Mesendoderm (in vitro differentiated cells): Measurements from ENCODE around the gene TEKT2.

Source experiments
- DNase-seq: peaks from one replicate; pipeline ENCODE4 v3.0.0; 2013
- H2AK5ac ChIP-seq: 2 replicates; pipeline ENCODE4 v1.6.1; 2013; ENCODE audit warnings: low read length, inconsistent platforms
- H2BK120ac ChIP-seq: 2 replicates; pipeline ENCODE4 v1.6.1; 2013; ENCODE audit warnings: low read depth, mild to moderate bottlenecking, low read length, moderate library complexity, mixed read lengths
- H2BK15ac ChIP-seq: replicated peaks from 2 replicates; pipeline ENCODE4 v1.6.1; 2013; ENCODE audit warnings: low read depth, mild to moderate bottlenecking, moderate library complexity
- H2BK5ac ChIP-seq: 2 replicates; pipeline ENCODE4 v1.6.1; 2013; ENCODE audit warnings: low read length, inconsistent platforms
- H3K18ac ChIP-seq: 2 replicates; pipeline ENCODE4 v1.6.1; 2013; ENCODE audit warnings: mild to moderate bottlenecking, low read length, mixed read lengths
- H3K23ac ChIP-seq: one replicate; pipeline ENCODE4 v1.6.1; 2013; ENCODE audit warnings: low read length
- H3K27ac ChIP-seq: 2 replicates; pipeline ENCODE4 v1.5.1; 2013; ENCODE audit warnings: low read depth, mild to moderate bottlenecking, inconsistent platforms, low read length, moderate library complexity
- H3K27me3 ChIP-seq: 2 replicates; pipeline ENCODE4 v1.6.1; 2013; ENCODE audit warnings: low read length, control low read depth, mild to moderate bottlenecking, inconsistent platforms; ENCODE audit not compliant: insufficient read depth, poor library complexity
- H3K36me3 ChIP-seq: 2 replicates; pipeline ENCODE4 v1.6.1; 2013; ENCODE audit warnings: low read length, inconsistent platforms; ENCODE audit not compliant: control insufficient read depth, insufficient read depth
- H3K4ac ChIP-seq: one replicate; pipeline ENCODE4 v1.6.1; 2013; ENCODE audit warnings: low read depth, mild to moderate bottlenecking, low read length, moderate library complexity
- H3K4me1 ChIP-seq: 2 replicates; pipeline ENCODE4 v1.6.1; 2013; ENCODE audit warnings: low read depth, low read length, inconsistent platforms; ENCODE audit not compliant: control insufficient read depth
- H3K4me2 ChIP-seq: 2 replicates; pipeline ENCODE4 v1.6.1; 2013; ENCODE audit warnings: low read length
- H3K4me3 ChIP-seq: 2 replicates; pipeline ENCODE4 v1.5.1; 2013; ENCODE audit warnings: mild to moderate bottlenecking, low read length
- H3K56ac ChIP-seq: one replicate; pipeline ENCODE4 v1.6.1; 2013; ENCODE audit warnings: low read length
- H3K79me1 ChIP-seq: 2 replicates; pipeline ENCODE4 v1.6.1; 2013; ENCODE audit warnings: low read length, inconsistent platforms
- H3K79me2 ChIP-seq: 2 replicates; pipeline ENCODE4 v1.6.1; 2013; ENCODE audit warnings: mild to moderate bottlenecking, low read length; ENCODE audit not compliant: control insufficient read depth, insufficient read depth
- H3K9ac ChIP-seq: 2 replicates; pipeline ENCODE4 v1.6.1; 2013; ENCODE audit warnings: low read length, inconsistent platforms
- H4K5ac ChIP-seq: one replicate; pipeline ENCODE4 v1.6.1; 2013; ENCODE audit warnings: low read length
- H4K8ac ChIP-seq: one replicate; pipeline ENCODE4 v1.6.1; 2013; ENCODE audit warnings: low read depth, mild to moderate bottlenecking, control low read depth, low read length, moderate library complexity
- WGBS: extraction: QIAGEN DNeasy Blood & Tissue Kit; methylation state at CpG from one replicate; pipeline ENCODE4 v1.1.7; 2013; ENCODE audit warnings: low lambda C conversion rate, missing lambda C conversion rate; ENCODE audit not compliant: insufficient coverage; ENCODE audit errors: extremely low coverage; 5-methylcytosine and 5-hydroxymethylcytosine counted together

The TEKT2 gene

DNA sequence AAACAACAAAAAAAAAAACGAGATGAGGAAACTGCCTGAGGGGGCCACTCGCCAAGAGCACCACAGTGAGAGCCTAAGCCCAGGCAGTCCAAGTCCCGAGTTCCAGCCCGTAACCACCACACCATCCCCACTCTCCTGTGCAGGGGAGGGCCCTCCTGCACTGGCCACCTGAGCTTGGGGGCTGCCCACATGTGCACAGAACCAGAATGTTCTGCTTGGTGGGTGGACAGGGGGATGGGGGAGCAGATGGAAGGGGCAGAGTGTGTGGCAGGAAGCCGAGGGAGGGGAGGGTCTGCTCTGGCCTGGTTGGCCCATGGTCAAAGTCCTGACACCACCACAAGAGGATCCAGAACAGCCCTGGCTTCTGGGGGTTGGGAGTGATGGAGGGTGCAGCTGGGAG lies 22.4 kb downstream of the TEKT2 start:
- H2BK15ac ChIP-seq: no peak overlapping the region
- no peak overlapping the region for H3K18ac ChIP-seq
- H2BK5ac ChIP-seq: no peak overlapping the region
- no peak overlapping the region for H3K4me3 ChIP-seq
- no peak for DNase-seq
- no peak overlapping the region for H3K4me2 ChIP-seq
- H3K27me3 ChIP-seq: no peaks in the 10 kb centered on the region
- no peaks in the 10 kb centered on the region for H3K4me1 ChIP-seq
- no peak overlapping the region for H2BK120ac ChIP-seq
- no peak overlapping the region for H3K9ac ChIP-seq
- no peak overlapping the region for H3K56ac ChIP-seq
- H3K27ac ChIP-seq: no peak overlapping the region
- H4K5ac ChIP-seq: no peak overlapping the region
- H3K79me2 ChIP-seq: no peaks in the 10 kb centered on the region
- no CpG with 5 or more reads among the region's 5 CpGs for WGBS
- H4K8ac ChIP-seq: no peak overlapping the region
- no peaks in the 10 kb centered on the region for H3K36me3 ChIP-seq
- no peaks in the 10 kb centered on the region for H3K79me1 ChIP-seq
- no peak overlapping the region for H3K23ac ChIP-seq
- no peak overlapping the region for H2AK5ac ChIP-seq
- no peak overlapping the region for H3K4ac ChIP-seq

DNA sequence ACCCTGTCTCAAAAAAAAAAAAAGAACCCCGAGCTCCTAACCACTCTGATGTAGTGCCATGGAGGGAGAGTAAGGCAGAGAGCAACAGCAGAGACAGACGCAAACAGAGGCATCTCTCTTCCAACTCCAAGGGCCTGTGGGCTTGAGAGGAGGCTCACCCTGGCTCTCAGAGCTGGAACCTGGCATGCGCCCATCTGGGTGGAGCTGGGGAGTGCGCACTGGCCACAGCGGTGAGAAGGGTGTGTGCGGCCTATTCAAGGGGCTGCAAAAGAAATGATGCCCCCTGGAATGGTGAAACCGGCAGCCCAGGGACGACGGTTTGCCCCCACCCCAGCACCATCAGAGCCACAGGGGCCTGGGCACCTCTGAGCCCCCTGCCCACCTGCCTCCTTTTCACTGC lies 23.5 kb downstream of the TEKT2 start:
- no CpG with 5 or more reads among the region's 9 CpGs for WGBS
- Histone ChIP-seq H3K4me3 (no peak overlapping the region), H4K8ac (no peak overlapping the region)

DNA sequence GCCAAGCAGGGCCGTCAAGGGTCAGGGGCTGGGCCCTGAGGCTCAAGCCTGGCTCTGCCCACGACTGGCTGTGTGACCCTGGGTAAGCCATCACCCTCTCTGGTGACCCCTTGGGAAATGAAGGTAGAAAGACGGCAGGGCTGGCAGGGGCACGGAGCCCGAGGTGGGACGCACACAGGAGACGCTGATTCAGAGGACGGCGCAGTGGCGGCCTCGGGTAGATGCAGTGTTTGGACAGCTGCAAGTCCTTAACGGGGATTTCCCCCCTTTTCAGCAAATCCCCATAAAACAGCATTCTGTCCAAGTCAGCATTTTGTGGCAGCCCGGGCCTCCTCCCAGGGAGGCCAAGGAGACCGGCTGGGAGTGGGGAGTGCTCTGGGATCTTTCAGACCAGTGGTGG lies 24.4 kb downstream of the TEKT2 start:
- Histone ChIP-seq H3K27ac (no peak overlapping the region), H2BK5ac (no peak overlapping the region), H3K79me1 (no peaks in the 10 kb centered on the region), H3K23ac (no peak overlapping the region), H3K18ac (no peak overlapping the region), H2BK120ac (no peak overlapping the region), H2BK15ac (no peak overlapping the region), H3K4me2 (no peak overlapping the region), H3K79me2 (no peaks in the 10 kb centered on the region), H3K4me1 (no peaks in the 10 kb centered on the region), H3K4ac (no peak overlapping the region), H3K36me3 (no peaks in the 10 kb centered on the region), H4K5ac (no peak overlapping the region), H2AK5ac (no peak overlapping the region), H4K8ac (no peak overlapping the region), H3K9ac (no peak overlapping the region), H3K56ac (no peak overlapping the region), H3K4me3 (no peak overlapping the region), H3K27me3 (no peaks in the 10 kb centered on the region)
- WGBS: no CpG with 5 or more reads among the region's 14 CpGs
- DNase-seq: no peak

More for the DNA sequence above, 23.5 kb downstream of the TEKT2 start:
- Histone ChIP-seq H3K4ac (no peak overlapping the region), H2BK5ac (no peak overlapping the region), H3K27ac (no peak overlapping the region), H3K23ac (no peak overlapping the region), H3K36me3 (no peaks in the 10 kb centered on the region), H3K9ac (no peak overlapping the region), H3K27me3 (no peaks in the 10 kb centered on the region), H3K18ac (no peak overlapping the region), H2BK120ac (no peak overlapping the region), H3K79me1 (no peaks in the 10 kb centered on the region), H3K4me1 (no peaks in the 10 kb centered on the region), H3K79me2 (no peaks in the 10 kb centered on the region), H2AK5ac (no peak overlapping the region), H3K4me2 (no peak overlapping the region), H2BK15ac (no peak overlapping the region), H3K56ac (no peak overlapping the region), H4K5ac (no peak overlapping the region)
- no peak for DNase-seq

DNA sequence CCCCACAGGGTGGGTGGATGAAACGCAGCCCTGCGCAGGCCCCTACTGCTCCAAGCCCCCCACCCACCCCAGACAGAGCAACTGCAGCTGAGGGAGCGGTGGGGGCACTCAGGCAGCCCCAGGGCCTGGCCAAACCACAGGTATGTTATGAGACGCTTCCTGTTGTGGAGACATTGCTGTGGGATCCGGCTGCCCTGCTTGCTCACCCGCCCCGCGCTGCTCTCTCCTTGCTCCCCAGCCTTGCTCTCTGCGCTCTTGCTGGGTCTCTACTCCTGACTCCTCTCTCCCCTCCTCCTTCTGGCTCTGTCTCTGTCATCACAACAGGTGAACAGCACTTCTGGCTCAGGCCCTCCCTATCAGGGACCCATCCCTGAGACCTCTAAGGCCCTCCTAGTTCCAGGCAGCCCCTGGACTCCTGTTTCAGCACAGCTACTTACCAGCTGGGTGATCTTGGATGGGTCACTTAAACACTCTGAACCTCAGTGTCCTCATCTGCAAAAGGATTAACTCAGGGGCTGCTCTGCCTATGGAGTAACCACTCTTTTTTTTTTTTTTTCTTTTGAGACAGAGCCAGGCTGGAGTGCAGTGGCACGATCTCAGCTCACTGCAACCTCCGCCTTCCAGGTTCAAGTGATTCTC lies 25.3 kb downstream of the TEKT2 start:
- Histone ChIP-seq H3K4ac (no peak overlapping the region), H3K4me3 (no peak overlapping the region), H3K4me1 (no peaks in the 10 kb centered on the region), H3K36me3 (no peaks in the 10 kb centered on the region), H3K79me1 (no peaks in the 10 kb centered on the region), H3K9ac (no peak overlapping the region), H2AK5ac (no peak overlapping the region), H3K56ac (no peak overlapping the region), H3K18ac (no peak overlapping the region), H2BK5ac (no peak overlapping the region), H2BK120ac (no peak overlapping the region), H2BK15ac (no peak overlapping the region), H3K27me3 (no peaks in the 10 kb centered on the region), H3K27ac (no peak overlapping the region), H4K5ac (no peak overlapping the region), H3K79me2 (no peaks in the 10 kb centered on the region), H3K4me2 (no peak overlapping the region), H3K23ac (no peak overlapping the region), H4K8ac (no peak overlapping the region)
- DNase-seq: no peak
- WGBS: no CpG with 5 or more reads among the region's 11 CpGs

DNA sequence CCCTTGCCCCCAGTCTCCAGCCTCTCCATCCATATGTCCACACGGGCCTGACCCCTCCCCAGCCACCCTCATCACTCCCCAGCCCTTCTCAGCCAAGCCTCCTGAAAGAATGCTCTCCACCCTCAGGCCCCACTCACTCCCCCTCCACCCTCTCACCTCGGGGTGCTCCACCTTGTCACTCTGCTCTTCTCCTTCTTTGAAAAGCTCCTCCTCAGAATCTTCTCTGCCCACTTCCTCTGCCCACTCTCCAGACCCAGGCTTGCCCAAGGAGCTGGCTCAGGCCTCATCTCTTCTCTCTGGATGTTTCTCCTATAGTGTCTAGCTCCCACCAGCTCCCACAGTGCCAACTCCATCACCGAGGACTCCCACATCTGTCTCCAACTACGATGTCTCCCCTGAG lies 27.3 kb downstream of the TEKT2 start:
- no peak for DNase-seq
- H3K4me1 ChIP-seq: no peaks in the 10 kb centered on the region
- no peak overlapping the region for H2BK15ac ChIP-seq
- H3K79me1 ChIP-seq: no peaks in the 10 kb centered on the region
- no peaks in the 10 kb centered on the region for H3K36me3 ChIP-seq
- no peak overlapping the region for H3K18ac ChIP-seq
- no peak overlapping the region for H2BK5ac ChIP-seq
- H3K27me3 ChIP-seq: no peaks in the 10 kb centered on the region
- no peak overlapping the region for H3K9ac ChIP-seq
- H3K4ac ChIP-seq: no peak overlapping the region
- no peak overlapping the region for H3K23ac ChIP-seq
- no peak overlapping the region for H4K8ac ChIP-seq
- H3K4me3 ChIP-seq: no peak overlapping the region
- no peaks in the 10 kb centered on the region for H3K79me2 ChIP-seq
- no peak overlapping the region for H4K5ac ChIP-seq
- no peak overlapping the region for H2BK120ac ChIP-seq
- H3K56ac ChIP-seq: no peak overlapping the region
- H3K4me2 ChIP-seq: no peak overlapping the region
- H2AK5ac ChIP-seq: no peak overlapping the region
- WGBS: no CpG with 5 or more reads among the region's 4 CpGs
- H3K27ac ChIP-seq: no peak overlapping the region

DNA sequence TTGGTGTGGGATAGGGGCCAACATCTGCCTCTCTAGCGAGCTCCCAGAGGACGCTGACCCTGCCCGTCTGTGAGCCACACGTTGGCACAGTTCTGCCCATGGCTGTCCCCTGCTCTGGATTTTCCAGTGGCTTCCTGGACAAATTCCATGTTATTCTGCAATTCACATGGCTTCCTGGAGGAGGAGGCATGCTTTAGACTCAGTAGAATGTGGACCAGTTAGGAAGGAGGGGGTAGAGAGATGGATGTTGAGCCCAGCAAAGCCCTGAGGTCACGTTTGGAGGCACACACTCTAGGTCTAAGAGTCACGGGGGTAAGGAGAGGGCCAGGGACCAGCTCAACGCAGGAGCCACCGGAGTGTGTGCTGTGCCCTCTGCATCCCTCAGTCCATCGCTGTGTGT lies 28.9 kb downstream of the TEKT2 start:
- no peak overlapping the region for H3K4ac ChIP-seq
- no peak overlapping the region for H2BK15ac ChIP-seq
- H3K27me3 ChIP-seq: no peaks in the 10 kb centered on the region
- H4K5ac ChIP-seq: no peak overlapping the region
- no peak overlapping the region for H3K4me2 ChIP-seq
- no peaks in the 10 kb centered on the region for H3K36me3 ChIP-seq
- H3K4me1 ChIP-seq: no peaks in the 10 kb centered on the region
- no peak overlapping the region for H3K27ac ChIP-seq
- no peak overlapping the region for H3K18ac ChIP-seq
- H3K9ac ChIP-seq: no peak overlapping the region
- DNase-seq: no peak
- no peak overlapping the region for H2BK5ac ChIP-seq
- no peak overlapping the region for H2BK120ac ChIP-seq
- WGBS: no CpG with 5 or more reads among the region's 9 CpGs
- H3K4me3 ChIP-seq: no peak overlapping the region
- no peak overlapping the region for H4K8ac ChIP-seq
- H3K23ac ChIP-seq: no peak overlapping the region
- H3K79me1 ChIP-seq: no peaks in the 10 kb centered on the region
- H3K79me2 ChIP-seq: no peaks in the 10 kb centered on the region
- no peak overlapping the region for H2AK5ac ChIP-seq
- no peak overlapping the region for H3K56ac ChIP-seq
